ENCODE data around the gene FMN1. TPM values are rescaled to one million over a fixed set of nuclear protein-coding genes. Genes with fewer than 3 reads are reported as not detected.
A peak's percentile ranks its signal among the peaks of the same experiment; 100 is the strongest.

The FMN1 gene
- total RNA-seq, 4 donors from 2014 or later: 4.3 to 10.1 (median 8.8) TPM

- H3K4me1 ChIP-seq: peaks cover 0 to 26% (median 3%) of the 10 kb centered on the region in 3 donors
- intact Hi-C loops (cut with DNase I): no loop called here
- no peaks in the 10 kb centered on the region for H3K9me3 ChIP-seq
- H3K27me3 ChIP-seq: no peaks in the 10 kb centered on the region
- no peak for DNase-seq
- no peak for TF ChIP-seq CTCF (IDR thresholded peaks at IDR 0.05)
- TF ChIP-seq POLR2A (IDR thresholded peaks at IDR 0.05): no peak
- H3K27ac ChIP-seq: peak overlapping the region in 3 of 4 donors; percentile 54 to 66 (median 57)
- H3K36me3 ChIP-seq: no peaks in the 10 kb centered on the region
- no peak overlapping the region for H3K4me3 ChIP-seq
- WGBS, 2 donors: 38 to 44% methylated on average over 3 of the region's 3 CpGs
Observed at GRCh38 chr15:33013827-33014445, 180.6 kb downstream of the FMN1 start.

GRCh38 chr15:33011976-33012375 is 182.5 kb downstream of the FMN1 start:
- H3K9me3 ChIP-seq: no peaks in the 10 kb centered on the region
- H3K36me3 ChIP-seq: no peaks in the 10 kb centered on the region
- H3K27me3 ChIP-seq: no peaks in the 10 kb centered on the region
- peaks cover 0 to 37% (median 14%) of the 10 kb centered on the region in 3 donors for H3K4me1 ChIP-seq
- no peak overlapping the region for H3K27ac ChIP-seq
- no peak for TF ChIP-seq CTCF (IDR thresholded peaks at IDR 0.05)
- TF ChIP-seq POLR2A (IDR thresholded peaks at IDR 0.05): no peak
- DNase-seq: no peak
- intact Hi-C loops (cut with DNase I): no loop called here
- WGBS, 2 donors: 65 to 91% methylated on average over 3 of the region's 3 CpGs
- no peak overlapping the region for H3K4me3 ChIP-seq

GRCh38 chr15:33009603-33010002 is 184.9 kb downstream of the FMN1 start:
- no peaks in the 10 kb centered on the region for H3K27me3 ChIP-seq
- no peak for TF ChIP-seq CTCF (IDR thresholded peaks at IDR 0.05)
- no peak for TF ChIP-seq POLR2A (IDR thresholded peaks at IDR 0.05)
- intact Hi-C loops (cut with DNase I): no loop called here
- DNase-seq: no peak
- no peak overlapping the region for H3K27ac ChIP-seq
- H3K36me3 ChIP-seq: no peaks in the 10 kb centered on the region
- H3K4me1 ChIP-seq: peaks cover 0 to 27% (median 14%) of the 10 kb centered on the region in 3 donors
- WGBS, 2 donors: 90 to 92% methylated on average over 4 of the region's 4 CpGs
- H3K4me3 ChIP-seq: no peak overlapping the region
- no peaks in the 10 kb centered on the region for H3K9me3 ChIP-seq

- Histone ChIP-seq H3K9me3 (no peaks in the 10 kb centered on the region), H3K4me3 (no peak overlapping the region), H3K27me3 (no peaks in the 10 kb centered on the region), H3K27ac (peak overlapping the region in 1 of 4 donors; percentile 57), H3K36me3 (no peaks in the 10 kb centered on the region), H3K4me1 (peaks cover 0 to 22% (median 12%) of the 10 kb centered on the region in 3 donors)
- intact Hi-C loops (cut with DNase I): no loop called here
- 66 to 81% methylated on average over 5 of the region's 5 CpGs for WGBS, 2 donors
- DNase-seq: no peak
- TF ChIP-seq POLR2A (IDR thresholded peaks at IDR 0.05) (no peak), CTCF (IDR thresholded peaks at IDR 0.05) (no peak)
Observed at GRCh38 chr15:33009026-33009425, 185.5 kb downstream of the FMN1 start.

GRCh38 chr15:33008284-33008995 is 186.1 kb downstream of the FMN1 start:
- no peak for TF ChIP-seq POLR2A (IDR thresholded peaks at IDR 0.05)
- TF ChIP-seq CTCF (IDR thresholded peaks at IDR 0.05): no peak
- WGBS, 2 donors: 45 to 64% methylated on average over 3 of the region's 3 CpGs
- intact Hi-C loops (cut with DNase I): no loop called here

More at GRCh38 chr15:33008284-33008995, 186.1 kb downstream of the FMN1 start:
- H3K27me3 ChIP-seq: no peaks in the 10 kb centered on the region
- DNase-seq: no peak
- H3K4me3 ChIP-seq: no peak overlapping the region
- H3K36me3 ChIP-seq: no peaks in the 10 kb centered on the region
- no peaks in the 10 kb centered on the region for H3K9me3 ChIP-seq
- H3K27ac ChIP-seq: peak overlapping the region in 1 of 4 donors; percentile 57
- H3K4me1 ChIP-seq: peaks cover 0 to 19% (median 11%) of the 10 kb centered on the region in 3 donors

Measured in esophagus squamous epithelium (tissue), 5 donors.